Medulla oblongata (tissue), 1 donor: ENCODE data around the gene VTI1B.
A peak's percentile ranks its signal among the peaks of the same experiment; 100 is the strongest.
"Not testable (repeated sequence)": the region's sequence is repeated elsewhere in the genome, so short reads cannot be mapped to it uniquely, and the experiment has no call there.

Experiments
- DNase-seq: peaks from one replicate; pipeline ENCODE4 v3.0.0-alpha.2; 2015; ENCODE audit errors: extremely low spot score

The VTI1B gene

GRCh38 chr14:67630186-67630585 lies 44.2 kb downstream of the VTI1B start:
- no peak for DNase-seq

GRCh38 chr14:67627519-67627918 lies 46.9 kb downstream of the VTI1B start:
- no peak for DNase-seq

- DNase-seq, result not testable (repeated sequence)
Observed at GRCh38 chr14:67626131-67626530, 48.3 kb downstream of the VTI1B start.

- peak; percentile 13 for DNase-seq
Observed at GRCh38 chr14:67623114-67623513, 51.3 kb downstream of the VTI1B start.

- DNase-seq, result peak; percentile 62
Observed at GRCh38 chr14:67622675-67623074, 51.8 kb downstream of the VTI1B start.

GRCh38 chr14:67620217-67620785 lies 54.1 kb downstream of the VTI1B start:
- peak; percentile 30 for DNase-seq

GRCh38 chr14:67619446-67620216 lies 54.8 kb downstream of the VTI1B start, which contains the start of gene ARG2:
Gene ARG2, plus strand, starts transcription at chr14:67619920. Its CDS starts 58 bp downstream, at chr14:67619978.
- peak; percentile 96 for DNase-seq

GRCh38 chr14:67618617-67619063 lies 55.8 kb downstream of the VTI1B start:
- DNase-seq, result peak; percentile 82

GRCh38 chr14:67610491-67610890 lies 63.9 kb downstream of the VTI1B start:
- no peak for DNase-seq

GRCh38 chr14:67609642-67610310 lies 64.7 kb downstream of the VTI1B start:
- no peak for DNase-seq

GRCh38 chr14:67607646-67608045 lies 66.8 kb downstream of the VTI1B start:
- no peak for DNase-seq

- no peak for DNase-seq
Observed at GRCh38 chr14:67602995-67603545, 71.4 kb downstream of the VTI1B start.

GRCh38 chr14:67602076-67602475 lies 72.4 kb downstream of the VTI1B start:
- no peak for DNase-seq

GRCh38 chr14:67600562-67600974 lies 73.9 kb downstream of the VTI1B start:
- not testable (repeated sequence) for DNase-seq

GRCh38 chr14:67599698-67600561 lies 74.5 kb downstream of the VTI1B start, which contains the start of gene PIGH:
Gene PIGH, minus strand, starts transcription at chr14:67600268. Its CDS starts 65 bp downstream, at chr14:67600203.
- peak; percentile 92 for DNase-seq
